ENCODE measurements around the gene NIBAN1. TPM values are rescaled to one million over a fixed set of nuclear protein-coding genes. Genes with fewer than 3 reads are reported as not detected.

NIBAN1 gene
- total and polyA plus RNA-seq, 2 experiments from 2014 or later: 0.05 to 0.66 TPM

DNA sequence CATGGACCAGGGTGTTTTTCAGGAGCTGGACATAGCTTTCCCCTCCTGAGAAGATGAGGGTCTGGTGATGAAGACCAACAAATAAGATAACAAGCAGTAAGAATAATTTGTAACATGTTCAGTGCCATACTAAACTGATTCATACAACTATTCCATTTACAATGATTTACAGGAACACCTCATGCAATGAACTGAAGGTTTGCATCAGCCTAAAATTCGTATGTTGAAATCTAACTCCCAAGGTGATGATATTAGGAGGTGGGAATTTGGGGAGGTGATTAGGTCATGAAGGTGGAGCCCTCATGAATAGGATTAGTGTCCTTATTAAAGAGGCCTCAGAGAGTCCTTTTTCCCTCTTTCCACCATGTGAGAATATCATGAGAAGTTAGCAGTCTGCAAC lies 15.9 kb upstream of the NIBAN1 start:
- no peaks in the 10 kb centered on the region for H3K36me3 ChIP-seq
- no peaks in the 10 kb centered on the region for H3K9me3 ChIP-seq (ENCODE audit: low read depth)
- no peak for DNase-seq (ENCODE audit: low read depth in 1 of 2, low spot score in 1 of 2)
- no peak overlapping the region for H3K4me3 ChIP-seq
- no peaks in the 10 kb centered on the region for H3K4me1 ChIP-seq (ENCODE audit: low read depth)
- no peak overlapping the region for H3K27ac ChIP-seq
- TF ChIP-seq, protein P1, sequence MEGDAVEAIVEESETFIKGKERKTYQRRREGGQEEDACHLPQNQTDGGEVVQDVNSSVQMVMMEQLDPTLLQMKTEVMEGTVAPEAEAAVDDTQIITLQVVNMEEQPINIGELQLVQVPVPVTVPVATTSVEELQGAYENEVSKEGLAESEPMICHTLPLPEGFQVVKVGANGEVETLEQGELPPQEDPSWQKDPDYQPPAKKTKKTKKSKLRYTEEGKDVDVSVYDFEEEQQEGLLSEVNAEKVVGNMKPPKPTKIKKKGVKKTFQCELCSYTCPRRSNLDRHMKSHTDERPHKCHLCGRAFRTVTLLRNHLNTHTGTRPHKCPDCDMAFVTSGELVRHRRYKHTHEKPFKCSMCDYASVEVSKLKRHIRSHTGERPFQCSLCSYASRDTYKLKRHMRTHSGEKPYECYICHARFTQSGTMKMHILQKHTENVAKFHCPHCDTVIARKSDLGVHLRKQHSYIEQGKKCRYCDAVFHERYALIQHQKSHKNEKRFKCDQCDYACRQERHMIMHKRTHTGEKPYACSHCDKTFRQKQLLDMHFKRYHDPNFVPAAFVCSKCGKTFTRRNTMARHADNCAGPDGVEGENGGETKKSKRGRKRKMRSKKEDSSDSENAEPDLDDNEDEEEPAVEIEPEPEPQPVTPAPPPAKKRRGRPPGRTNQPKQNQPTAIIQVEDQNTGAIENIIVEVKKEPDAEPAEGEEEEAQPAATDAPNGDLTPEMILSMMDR (IDR thresholded peaks at IDR 0.05; ENCODE audit: low read depth, low read length): no peak
- H3K27me3 ChIP-seq: peaks cover 55% of the 10 kb centered on the region

DNA sequence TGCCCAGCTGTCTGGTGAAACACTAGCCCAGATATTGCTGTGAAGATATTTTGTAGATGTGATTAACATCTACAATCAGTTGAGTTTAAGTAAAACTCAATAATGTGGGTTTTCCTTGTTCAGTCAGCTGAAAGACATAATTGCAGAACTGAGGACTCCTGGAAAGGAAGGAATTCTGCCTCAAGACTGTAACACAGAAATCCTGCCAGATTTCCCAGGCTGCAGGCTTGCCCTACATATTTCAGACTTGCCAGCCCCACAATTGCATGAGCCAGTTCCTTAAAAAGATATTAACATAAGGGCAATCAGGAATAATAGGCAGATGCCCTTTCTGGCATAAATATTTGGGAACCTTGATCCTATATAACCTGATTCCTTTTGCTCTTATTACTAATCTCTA lies 14.2 kb upstream of the NIBAN1 start:
- H3K27ac ChIP-seq: no peak overlapping the region
- no peaks in the 10 kb centered on the region for H3K36me3 ChIP-seq
- H3K4me3 ChIP-seq: no peak overlapping the region
- H3K27me3 ChIP-seq: peaks cover 71% of the 10 kb centered on the region
- TF ChIP-seq, protein P1 (IDR thresholded peaks at IDR 0.05; ENCODE audit: low read depth, low read length): no peak
- DNase-seq (ENCODE audit: low read depth in 1 of 2, low spot score in 1 of 2): no peak
- no peaks in the 10 kb centered on the region for H3K9me3 ChIP-seq (ENCODE audit: low read depth)
- H3K4me1 ChIP-seq (ENCODE audit: low read depth): no peaks in the 10 kb centered on the region

DNA sequence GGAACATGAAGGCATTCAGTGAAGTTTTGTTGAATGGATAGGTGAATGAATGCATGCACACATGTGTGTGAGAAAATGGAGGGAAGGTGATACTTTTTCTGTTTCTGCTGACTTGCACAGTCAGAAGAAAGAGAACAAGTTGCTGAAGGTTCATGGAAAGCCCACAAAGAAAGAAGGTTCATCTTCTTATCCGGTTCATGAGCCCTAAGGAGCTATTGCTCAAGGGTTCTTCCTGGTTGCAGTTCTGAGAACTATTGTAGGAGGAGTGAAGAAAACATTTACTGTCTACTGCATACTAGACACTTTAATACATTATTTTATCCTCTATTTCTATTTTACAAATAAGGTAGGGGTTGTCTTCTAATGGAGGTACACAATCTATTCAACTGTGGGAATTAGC lies 13.4 kb upstream of the NIBAN1 start:
- Histone ChIP-seq H3K27me3 (peaks cover 69% of the 10 kb centered on the region), H3K36me3 (no peaks in the 10 kb centered on the region), H3K4me3 (no peak overlapping the region), H3K9me3 (ENCODE audit: low read depth) (no peaks in the 10 kb centered on the region), H3K27ac (no peak overlapping the region), H3K4me1 (ENCODE audit: low read depth) (no peaks in the 10 kb centered on the region)
- DNase-seq (ENCODE audit: low read depth in 1 of 2, low spot score in 1 of 2): no peak
- TF ChIP-seq, protein P1 (IDR thresholded peaks at IDR 0.05; ENCODE audit: low read depth, low read length): no peak

DNA sequence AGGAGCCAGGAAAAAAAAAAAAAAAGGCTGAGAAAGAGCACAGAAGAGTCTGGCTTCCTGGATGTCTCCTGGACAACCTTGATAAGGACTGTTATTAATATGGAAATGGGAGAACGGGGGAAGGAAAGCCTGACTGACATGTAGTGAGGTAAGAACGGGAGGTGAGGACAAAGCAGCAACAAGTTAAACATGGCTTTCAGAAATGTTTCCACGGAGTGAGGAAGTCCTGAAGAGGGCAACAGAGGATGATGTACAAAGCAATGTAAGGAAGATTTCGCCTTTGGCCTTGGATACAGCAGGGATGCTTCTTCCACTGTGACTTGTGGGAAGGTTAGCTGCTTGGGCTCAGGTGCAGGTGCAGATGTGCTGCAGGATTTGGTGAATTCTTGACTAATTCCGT lies 11.9 kb upstream of the NIBAN1 start:
- peak; percentile 16 to 69 for DNase-seq (ENCODE audit: low read depth in 1 of 2, low spot score in 1 of 2)
- TF ChIP-seq, protein P1 (IDR thresholded peaks at IDR 0.05; ENCODE audit: low read depth, low read length): peak; percentile 48

DNA sequence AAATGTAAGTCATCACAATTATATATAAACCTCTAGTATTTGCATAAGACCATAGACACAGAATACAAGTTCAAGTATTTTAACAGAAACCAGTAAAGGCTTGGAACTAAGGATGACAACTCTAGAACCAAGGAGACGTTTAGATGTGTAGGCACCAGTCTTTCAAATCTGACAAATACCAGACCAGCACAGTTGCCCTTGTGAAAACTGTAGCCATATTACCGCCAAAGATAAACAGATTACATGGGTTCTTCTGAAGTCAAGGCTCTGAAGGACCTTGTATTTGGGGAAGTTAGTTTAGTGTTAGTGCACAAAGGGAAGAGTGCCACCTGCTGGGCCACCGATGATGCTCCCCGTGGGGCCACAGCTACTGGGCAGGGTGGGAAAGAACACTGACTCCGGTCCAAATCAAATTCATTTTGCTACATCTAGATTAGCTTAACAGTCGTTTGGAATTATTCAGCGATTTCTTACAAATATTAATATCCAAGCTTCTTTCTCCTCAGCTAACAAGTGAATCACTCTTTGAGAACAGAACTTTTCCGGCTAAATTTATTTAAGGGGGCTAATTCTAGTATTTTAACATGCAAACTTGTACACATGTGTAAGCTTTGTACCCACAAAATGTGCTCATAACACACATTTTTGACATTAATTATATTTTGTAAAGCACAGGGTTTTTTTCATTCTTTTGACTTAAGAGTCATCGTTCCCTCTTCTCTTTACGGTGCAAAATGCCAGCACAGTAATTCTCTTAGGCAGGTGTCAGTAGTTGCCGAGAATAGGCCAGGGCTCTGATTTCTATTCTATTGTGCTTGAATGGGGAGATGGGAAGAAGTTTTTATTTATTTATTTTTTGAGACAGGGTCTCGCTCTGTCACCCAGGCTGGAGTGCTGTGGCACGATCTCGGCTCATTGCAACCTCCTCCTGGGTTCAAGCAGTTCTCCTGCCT lies 8.0 kb upstream of the NIBAN1 start:
- Histone ChIP-seq H3K27me3 (peaks cover 36% of the 10 kb centered on the region), H3K4me1 (ENCODE audit: low read depth) (no peaks in the 10 kb centered on the region), H3K9me3 (ENCODE audit: low read depth) (no peaks in the 10 kb centered on the region), H3K27ac (no peak overlapping the region), H3K36me3 (no peaks in the 10 kb centered on the region), H3K4me3 (no peak overlapping the region)
- peak; percentile 77 to 85 for DNase-seq (ENCODE audit: low read depth in 1 of 2, low spot score in 1 of 2)
- TF ChIP-seq, protein P1 (IDR thresholded peaks at IDR 0.05; ENCODE audit: low read depth, low read length): peak; percentile 97

More for the DNA sequence above, 11.9 kb upstream of the NIBAN1 start:
- Histone ChIP-seq H3K9me3 (ENCODE audit: low read depth) (no peaks in the 10 kb centered on the region), H3K4me1 (ENCODE audit: low read depth) (no peaks in the 10 kb centered on the region), H3K27me3 (peaks cover 56% of the 10 kb centered on the region), H3K4me3 (no peak overlapping the region), H3K36me3 (no peaks in the 10 kb centered on the region), H3K27ac (no peak overlapping the region)

Data from cardiac muscle cell (in vitro differentiated cells and primary cell).